B cell (primary cell): ENCODE data around the gene PLEK2. TPM values are rescaled to one million over a fixed set of nuclear protein-coding genes. Genes with fewer than 3 reads are reported as not detected.

ENCODE experiments used
- ATAC-seq: fragments of 200-7000 bp; cut with Tn5 transposase; one replicate; pipeline ENCODE4 v1.10.0; 2021; ENCODE audit warnings: low read depth, mild to moderate bottlenecking, moderate number of reproducible peaks, moderate library complexity
- CTCF ChIA-PET: fragments of 350-600 bp; sonication (Branson Sonifier 250); formaldehyde crosslinking; loops from one replicate; lab custom pipeline; 2021; ENCODE audit warnings: antibody characterized with exemption, inconsistent platforms; lab: Charles Lee
- POLR2A ChIA-PET: fragments of 350-600 bp; sonication (Branson Sonifier 250); formaldehyde crosslinking; loops from one replicate; lab custom pipeline; 2021; ENCODE audit warnings: antibody characterized with exemption; lab: Charles Lee
- DNase-seq: peaks from one replicate; pipeline ENCODE4 v3.0.0; 2013
- H2AFZ ChIP-seq: 2 replicates; pipeline ENCODE4 v1.6.1; 2012; ENCODE audit warnings: mild to moderate bottlenecking, low read depth, low read length; ENCODE audit not compliant: insufficient read depth, poor library complexity, severe bottlenecking
- H3K27ac ChIP-seq, 2 donors: 1 replicate in 1 of 2; 2 replicates in 1 of 2; pipeline ENCODE4 v1.5.1; 2012 to 2013; ENCODE audit warnings: low read length in 2 of 2, mild to moderate bottlenecking in 2 of 2, moderate library complexity in 1 of 2
- H3K27me3 ChIP-seq, 4 experiments: fragments of 200-600 bp in 1 of 4; sonication (generic) in 1 of 4; replicated peaks in 1 of 4; 1 replicate in 2 of 4; 2 replicates in 2 of 4; pipeline versions ENCODE4 v1.6.1 to v1.7.0; 2013 to 2016; ENCODE audit warnings: low read length in 3 of 4, mild to moderate bottlenecking in 2 of 4, mixed read lengths in 1 of 4, moderate library complexity in 1 of 4; ENCODE audit not compliant: insufficient read depth in 4 of 4, control insufficient read depth in 3 of 4; ENCODE audit errors: control extremely low read depth in 1 of 4
- H3K36me3 ChIP-seq, 2 experiments: replicated peaks in 1 of 2; 1 replicate in 1 of 2; 2 replicates in 1 of 2; pipeline versions ENCODE4 v1.6.1 to v1.7.1; 2013; ENCODE audit warnings: low read length in 1 of 2; ENCODE audit not compliant: insufficient read depth in 2 of 2, control insufficient read depth in 1 of 2; ENCODE audit errors: control extremely low read depth in 1 of 2, extremely low read depth in 1 of 2
- H3K4me1 ChIP-seq, 2 donors: fragments of 200-600 bp in 1 of 2; sonication (generic) in 1 of 2; 1 replicate in 1 of 2; 2 replicates in 1 of 2; pipeline versions ENCODE4 v1.5.1 to v1.6.1; 2013 to 2017; ENCODE audit warnings: low read length in 2 of 2; ENCODE audit not compliant: control insufficient read depth in 2 of 2, insufficient read depth in 2 of 2
- H3K4me2 ChIP-seq: replicated peaks from 2 replicates; pipeline ENCODE3; 2012; ENCODE audit warnings: mild to moderate bottlenecking, low read depth, low read length; ENCODE audit not compliant: poor library complexity, severe bottlenecking
- H3K4me3 ChIP-seq, 5 experiments: fragments of 200-600 bp in 1 of 5; sonication (generic) in 1 of 5; 1 replicate in 3 of 5; 2 replicates in 2 of 5; pipeline versions ENCODE4 v1.5.1 to v1.7.0; 2011 to 2016; ENCODE audit warnings: low read length in 4 of 5, mild to moderate bottlenecking in 4 of 5, low read depth in 2 of 5, control low read depth in 1 of 5, moderate library complexity in 1 of 5; ENCODE audit not compliant: insufficient read depth in 1 of 5; ENCODE audit errors: control extremely low read depth in 1 of 5, extremely low read depth in 1 of 5
- H3K79me2 ChIP-seq: fragments of 200-600 bp; sonication (generic); one replicate; pipeline ENCODE4 v1.6.0; 2016; ENCODE audit warnings: low read length; ENCODE audit not compliant: control insufficient read depth, insufficient read depth
- H3K9ac ChIP-seq: fragments of 200-600 bp; sonication (generic); 2 replicates; pipeline ENCODE4 v1.6.1; 2017; ENCODE audit warnings: mild to moderate bottlenecking, low read length, moderate library complexity
- H3K9me3 ChIP-seq, 3 donors: one replicate each; pipeline versions ENCODE4 v1.6.1 to v1.7.1; 2013; ENCODE audit warnings: low read length in 2 of 3; ENCODE audit not compliant: control insufficient read depth in 2 of 3, insufficient read depth in 1 of 3; ENCODE audit errors: control extremely low read depth in 1 of 3
- H4K20me1 ChIP-seq: 2 replicates; pipeline ENCODE4 v1.6.0; 2012; ENCODE audit warnings: mild to moderate bottlenecking, low read length; ENCODE audit not compliant: insufficient read depth, control insufficient read depth, poor library complexity, severe bottlenecking
- H3K27ac Mint-ChIP-seq: one replicate; pipeline ENCODE4 v1.8.0; 2021; ENCODE audit warnings: mixed read lengths
- H3K27me3 Mint-ChIP-seq: one replicate; pipeline ENCODE4 v1.8.0; 2021; ENCODE audit warnings: mixed read lengths
- H3K4me1 Mint-ChIP-seq: one replicate; pipeline ENCODE4 v1.8.0; 2021; ENCODE audit warnings: mixed read lengths
- H3K4me3 Mint-ChIP-seq: one replicate; pipeline ENCODE4 v1.8.0; 2021; ENCODE audit warnings: mixed read lengths
- H3K9me3 Mint-ChIP-seq: one replicate; pipeline ENCODE4 v1.8.0; 2022; ENCODE audit warnings: mixed read lengths; ENCODE audit not compliant: insufficient read depth
- CTCF ChIP-seq: fragments of 200-600 bp; IDR thresholded peaks from one replicate; pipeline ENCODE4 v1.8.0; 2022; ENCODE audit warnings: antibody characterized with exemption, mild to moderate bottlenecking
- EZH2 ChIP-seq: IDR thresholded peaks from 2 replicates; pipeline ENCODE4 v1.6.1; 2012; ENCODE audit warnings: borderline replicate concordance, low read depth, mild to moderate bottlenecking, moderate library complexity, low read length; ENCODE audit not compliant: insufficient read depth, poor library complexity, severe bottlenecking
- WGBS: methylation state at CpG from one replicate; pipeline ENCODE4 v1.1.5; 2013; ENCODE audit warnings: missing lambda C conversion rate; ENCODE audit not compliant: insufficient coverage; 5-methylcytosine and 5-hydroxymethylcytosine counted together
- intact Hi-C: fragments of 100-400 bp; cut with micrococcal nuclease; formaldehyde crosslinking; loops from one replicate; pipeline ENCODE4 v1.10.0; 2022
- polyA plus RNA-seq: library from polyadenylated mRNA; depleted of rRNA; stranded (reverse); fragments of >200 nt; gene quantifications from 2 replicates; pipeline ENCODE4 v1.2.3, GENCODE V29; 2012
- total RNA-seq, 2 donors: library from RNA; stranded (reverse); fragments of 120-200 nt in 1 of 2; gene quantifications; 1 replicate in 1 of 2; 2 replicates in 1 of 2; pipeline versions ENCODE4 v1.2.3 to v1.2.4, GENCODE V29; 2013 to 2022

PLEK2 gene
- total and polyA plus RNA-seq, 2 donors (not counting 1 experiment from before 2014, with no cell fraction given): not detected

GRCh38 chr14:67357186-67357968 is 54.6 kb downstream of the PLEK2 start:
- DNase-seq (no peak), ATAC-seq (no peak)
- Histone ChIP-seq H2AFZ (no peak overlapping the region), H3K4me3 (no peak overlapping the region), H3K36me3 (peaks cover 2 to 4% of the 10 kb centered on the region in 2 experiments), H3K4me1 (peaks cover 22 to 26% of the 10 kb centered on the region in 2 donors), H3K9ac (no peak overlapping the region), H4K20me1 (peaks cover 17% of the 10 kb centered on the region), H3K27ac (no peak overlapping the region), H3K27me3 (no peaks in the 10 kb centered on the region), H3K9me3 (no peaks in the 10 kb centered on the region), H3K79me2 (peaks cover 86% of the 10 kb centered on the region), H3K4me2 (no peak overlapping the region)
- H3K27ac Mint-ChIP-seq: no peak overlapping the region
- H3K4me1 Mint-ChIP-seq: peaks cover 40% of the 10 kb centered on the region
- H3K4me3 Mint-ChIP-seq: peak overlapping the region; percentile 46
- H3K27me3 Mint-ChIP-seq: no peaks in the 10 kb centered on the region
- intact Hi-C loops: no loop called here
- CTCF ChIA-PET: interaction anchor here (0.8 to 1.1 kb wide), 2 partner anchors 22 to 72 kb away, joined by 3 read pairs; no protein-coding TSS in a partner anchor
- POLR2A ChIA-PET: no interaction called here
- no peaks in the 10 kb centered on the region for H3K9me3 Mint-ChIP-seq
- WGBS: no CpG with 5 or more reads among the region's 4 CpGs
- TF ChIP-seq CTCF: no peak
- no peak for TF ChIP-seq EZH2

- intact Hi-C loops: no loop called here
- 95% methylated on average over 5 of the region's 5 CpGs for WGBS
- Histone ChIP-seq H3K9ac (no peak overlapping the region), H4K20me1 (peaks cover 6% of the 10 kb centered on the region), H3K4me1 (no peaks in the 10 kb centered on the region), H3K4me3 (no peak overlapping the region), H3K27ac (no peak overlapping the region), H3K27me3 (no peaks in the 10 kb centered on the region), H3K9me3 (no peaks in the 10 kb centered on the region), H3K36me3 (peaks cover 12 to 30% of the 10 kb centered on the region in 2 experiments), H2AFZ (no peak overlapping the region), H3K79me2 (peaks cover 45% of the 10 kb centered on the region), H3K4me2 (no peak overlapping the region)
- Mint-ChIP-seq H3K9me3 (no peaks in the 10 kb centered on the region), H3K4me1 (peaks cover 2% of the 10 kb centered on the region), H3K27ac (no peak overlapping the region), H3K27me3 (no peaks in the 10 kb centered on the region), H3K4me3 (no peak overlapping the region)
- ChIA-PET POLR2A (no interaction called here), CTCF (no interaction called here)
- ATAC-seq (no peak), DNase-seq (no peak)
- TF ChIP-seq CTCF (no peak), EZH2 (no peak)
Observed at GRCh38 chr14:67352055-67352454, 59.9 kb downstream of the PLEK2 start.
